H1 (cell line): Measurements from ENCODE around the gene CEP76. TPM values are rescaled to one million over a fixed set of nuclear protein-coding genes. Genes with fewer than 3 reads are reported as not detected.

Experiments used
- SP1 ChIP-seq: IDR thresholded peaks from 2 replicates; pipeline ENCODE4 v1.6.1; 2011; ENCODE audit warnings: low read depth, low read length
- polyA plus RNA-seq, 7 experiments: library from polyadenylated mRNA; depleted of rRNA in 3 of 7; stranded (reverse) in 5 of 7; unstranded in 2 of 7; fragments of >200 nt in 5 of 7; fragments of 200-250 nt in 2 of 7; gene quantifications; 1 replicate in 5 of 7; 2 replicates in 1 of 7; 4 replicates in 1 of 7; pipeline versions ENCODE4 v1.2.1 to v1.2.3, GENCODE V29; 2011 to 2013; ENCODE audit warnings: missing spikeins in 2 of 7, mixed read lengths in 2 of 7
- total RNA-seq: library from RNA; stranded (reverse); fragmentation: NEBNext Ultra II Directional; extraction: Animal tissue kit (Norgen Biotek cat#: 25700); gene quantifications from 2 replicates; pipeline ENCODE4 v1.2.1, GENCODE V29; 2021
- TF ChIP-seq, protein P1 (sequence below): fragments of 300-600 bp; sonication (generic); IDR thresholded peaks from 2 replicates; pipeline ENCODE4 v1.7.1; 2012; ENCODE audit warnings: low read length, moderate library complexity, mild to moderate bottlenecking, inconsistent platforms; ENCODE audit not compliant: insufficient replicate concordance

The CEP76 gene
- total and polyA plus RNA-seq, 2 of the 8 experiments (the other 6 are each of a cell fraction or from before 2014, with no cell fraction given): 9.0 to 18.1 TPM

DNA sequence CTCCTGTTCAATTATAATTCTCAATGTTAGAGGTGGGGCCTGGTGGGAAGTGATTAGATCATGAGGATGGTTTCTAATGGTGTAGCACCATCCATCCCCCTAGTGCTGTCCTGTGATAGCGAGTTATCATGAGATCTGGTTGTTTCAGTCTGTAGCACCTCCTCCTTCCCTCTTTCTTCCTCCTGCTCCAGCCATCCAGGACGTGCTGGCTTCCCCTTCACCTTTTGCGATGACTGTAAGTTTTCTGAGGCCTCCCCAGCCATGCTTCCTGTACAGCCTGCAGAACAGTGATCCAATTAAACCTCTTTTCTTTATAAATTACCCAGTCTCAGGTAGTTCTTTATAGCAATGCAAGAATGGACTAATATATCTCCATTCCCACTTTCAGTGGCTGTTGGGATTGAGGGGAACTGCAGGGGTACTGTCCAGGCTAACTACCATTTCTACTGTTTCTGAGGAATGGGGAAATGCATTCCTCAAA is 63.8 kb downstream of the CEP76 start (continued):
- TF ChIP-seq, protein P1, sequence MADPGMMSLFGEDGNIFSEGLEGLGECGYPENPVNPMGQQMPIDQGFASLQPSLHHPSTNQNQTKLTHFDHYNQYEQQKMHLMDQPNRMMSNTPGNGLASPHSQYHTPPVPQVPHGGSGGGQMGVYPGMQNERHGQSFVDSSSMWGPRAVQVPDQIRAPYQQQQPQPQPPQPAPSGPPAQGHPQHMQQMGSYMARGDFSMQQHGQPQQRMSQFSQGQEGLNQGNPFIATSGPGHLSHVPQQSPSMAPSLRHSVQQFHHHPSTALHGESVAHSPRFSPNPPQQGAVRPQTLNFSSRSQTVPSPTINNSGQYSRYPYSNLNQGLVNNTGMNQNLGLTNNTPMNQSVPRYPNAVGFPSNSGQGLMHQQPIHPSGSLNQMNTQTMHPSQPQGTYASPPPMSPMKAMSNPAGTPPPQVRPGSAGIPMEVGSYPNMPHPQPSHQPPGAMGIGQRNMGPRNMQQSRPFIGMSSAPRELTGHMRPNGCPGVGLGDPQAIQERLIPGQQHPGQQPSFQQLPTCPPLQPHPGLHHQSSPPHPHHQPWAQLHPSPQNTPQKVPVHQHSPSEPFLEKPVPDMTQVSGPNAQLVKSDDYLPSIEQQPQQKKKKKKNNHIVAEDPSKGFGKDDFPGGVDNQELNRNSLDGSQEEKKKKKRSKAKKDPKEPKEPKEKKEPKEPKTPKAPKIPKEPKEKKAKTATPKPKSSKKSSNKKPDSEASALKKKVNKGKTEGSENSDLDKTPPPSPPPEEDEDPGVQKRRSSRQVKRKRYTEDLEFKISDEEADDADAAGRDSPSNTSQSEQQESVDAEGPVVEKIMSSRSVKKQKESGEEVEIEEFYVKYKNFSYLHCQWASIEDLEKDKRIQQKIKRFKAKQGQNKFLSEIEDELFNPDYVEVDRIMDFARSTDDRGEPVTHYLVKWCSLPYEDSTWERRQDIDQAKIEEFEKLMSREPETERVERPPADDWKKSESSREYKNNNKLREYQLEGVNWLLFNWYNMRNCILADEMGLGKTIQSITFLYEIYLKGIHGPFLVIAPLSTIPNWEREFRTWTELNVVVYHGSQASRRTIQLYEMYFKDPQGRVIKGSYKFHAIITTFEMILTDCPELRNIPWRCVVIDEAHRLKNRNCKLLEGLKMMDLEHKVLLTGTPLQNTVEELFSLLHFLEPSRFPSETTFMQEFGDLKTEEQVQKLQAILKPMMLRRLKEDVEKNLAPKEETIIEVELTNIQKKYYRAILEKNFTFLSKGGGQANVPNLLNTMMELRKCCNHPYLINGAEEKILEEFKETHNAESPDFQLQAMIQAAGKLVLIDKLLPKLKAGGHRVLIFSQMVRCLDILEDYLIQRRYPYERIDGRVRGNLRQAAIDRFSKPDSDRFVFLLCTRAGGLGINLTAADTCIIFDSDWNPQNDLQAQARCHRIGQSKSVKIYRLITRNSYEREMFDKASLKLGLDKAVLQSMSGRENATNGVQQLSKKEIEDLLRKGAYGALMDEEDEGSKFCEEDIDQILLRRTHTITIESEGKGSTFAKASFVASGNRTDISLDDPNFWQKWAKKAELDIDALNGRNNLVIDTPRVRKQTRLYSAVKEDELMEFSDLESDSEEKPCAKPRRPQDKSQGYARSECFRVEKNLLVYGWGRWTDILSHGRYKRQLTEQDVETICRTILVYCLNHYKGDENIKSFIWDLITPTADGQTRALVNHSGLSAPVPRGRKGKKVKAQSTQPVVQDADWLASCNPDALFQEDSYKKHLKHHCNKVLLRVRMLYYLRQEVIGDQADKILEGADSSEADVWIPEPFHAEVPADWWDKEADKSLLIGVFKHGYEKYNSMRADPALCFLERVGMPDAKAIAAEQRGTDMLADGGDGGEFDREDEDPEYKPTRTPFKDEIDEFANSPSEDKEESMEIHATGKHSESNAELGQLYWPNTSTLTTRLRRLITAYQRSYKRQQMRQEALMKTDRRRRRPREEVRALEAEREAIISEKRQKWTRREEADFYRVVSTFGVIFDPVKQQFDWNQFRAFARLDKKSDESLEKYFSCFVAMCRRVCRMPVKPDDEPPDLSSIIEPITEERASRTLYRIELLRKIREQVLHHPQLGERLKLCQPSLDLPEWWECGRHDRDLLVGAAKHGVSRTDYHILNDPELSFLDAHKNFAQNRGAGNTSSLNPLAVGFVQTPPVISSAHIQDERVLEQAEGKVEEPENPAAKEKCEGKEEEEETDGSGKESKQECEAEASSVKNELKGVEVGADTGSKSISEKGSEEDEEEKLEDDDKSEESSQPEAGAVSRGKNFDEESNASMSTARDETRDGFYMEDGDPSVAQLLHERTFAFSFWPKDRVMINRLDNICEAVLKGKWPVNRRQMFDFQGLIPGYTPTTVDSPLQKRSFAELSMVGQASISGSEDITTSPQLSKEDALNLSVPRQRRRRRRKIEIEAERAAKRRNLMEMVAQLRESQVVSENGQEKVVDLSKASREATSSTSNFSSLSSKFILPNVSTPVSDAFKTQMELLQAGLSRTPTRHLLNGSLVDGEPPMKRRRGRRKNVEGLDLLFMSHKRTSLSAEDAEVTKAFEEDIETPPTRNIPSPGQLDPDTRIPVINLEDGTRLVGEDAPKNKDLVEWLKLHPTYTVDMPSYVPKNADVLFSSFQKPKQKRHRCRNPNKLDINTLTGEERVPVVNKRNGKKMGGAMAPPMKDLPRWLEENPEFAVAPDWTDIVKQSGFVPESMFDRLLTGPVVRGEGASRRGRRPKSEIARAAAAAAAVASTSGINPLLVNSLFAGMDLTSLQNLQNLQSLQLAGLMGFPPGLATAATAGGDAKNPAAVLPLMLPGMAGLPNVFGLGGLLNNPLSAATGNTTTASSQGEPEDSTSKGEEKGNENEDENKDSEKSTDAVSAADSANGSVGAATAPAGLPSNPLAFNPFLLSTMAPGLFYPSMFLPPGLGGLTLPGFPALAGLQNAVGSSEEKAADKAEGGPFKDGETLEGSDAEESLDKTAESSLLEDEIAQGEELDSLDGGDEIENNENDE: no peak
- TF ChIP-seq SP1: no peak
- TF ChIP-seq, all 59 proteins: peak for 0
